OCI-LY1 (cell line): Measurements from ENCODE around the gene MPPED1.

Experiments
- EZH2 ChIP-seq: fragments of 200-600 bp; sonication (generic), shearing (Covaris generic); IDR thresholded peaks from 2 replicates; pipeline ENCODE4 v1.8.0; 2017; ENCODE audit warnings: borderline replicate concordance, mixed run types, mild to moderate bottlenecking, antibody characterized with exemption, low read length, moderate library complexity, mixed read lengths
- TF ChIP-seq, protein P1 (sequence below): fragments of 200-600 bp; sonication (generic), shearing (Covaris generic); IDR thresholded peaks from 2 replicates; pipeline ENCODE4 v1.5.1; 2017; ENCODE audit warnings: mild to moderate bottlenecking, antibody characterized with exemption, low read length, moderate library complexity, mixed read lengths

DNA sequence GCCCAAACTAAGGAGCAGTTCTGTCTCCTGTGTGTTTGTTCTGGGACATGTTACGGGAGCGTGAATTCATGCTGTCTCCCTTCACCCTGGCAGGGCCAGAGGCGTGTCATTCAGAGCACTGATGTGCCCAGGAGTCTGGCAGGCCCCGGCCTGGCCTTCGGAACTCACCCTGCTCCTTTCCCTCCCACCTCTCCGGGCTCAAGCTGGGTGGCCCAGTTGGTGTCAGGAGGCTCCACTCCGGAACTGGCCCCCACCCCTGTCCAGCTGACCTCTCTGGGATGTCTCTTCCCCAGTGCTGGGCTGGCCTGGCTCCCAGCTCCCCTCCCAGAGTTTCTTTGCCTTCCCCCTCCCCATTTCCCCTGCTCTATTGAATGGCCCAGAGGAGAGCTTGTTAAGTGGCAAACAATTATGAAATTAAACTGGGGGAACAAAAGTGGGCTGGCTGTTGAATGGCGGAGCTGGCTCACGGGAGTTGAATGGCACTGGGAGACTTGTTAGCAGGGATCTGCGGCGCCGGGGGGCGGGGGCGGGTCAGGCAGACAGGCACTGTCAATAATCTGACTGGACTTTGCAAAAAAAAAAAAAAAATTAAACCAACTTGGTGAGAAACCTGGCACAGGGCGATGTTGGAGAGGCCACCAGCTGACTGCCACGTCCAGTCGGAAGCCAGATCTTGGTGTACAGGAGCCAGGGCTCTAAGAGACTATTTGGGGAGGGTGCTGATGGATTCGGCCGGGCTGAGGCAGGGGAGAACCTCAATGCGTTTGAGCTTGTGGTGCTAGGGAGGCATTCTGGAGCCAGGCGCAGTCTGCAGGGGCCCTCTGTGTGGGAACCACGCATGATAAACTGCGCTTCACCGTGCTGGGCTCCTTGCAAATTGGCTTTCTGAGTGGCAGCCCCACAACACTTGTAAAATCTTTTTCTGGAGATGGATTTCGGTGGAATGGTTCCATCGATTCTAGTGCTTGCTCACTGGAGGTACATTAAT, 1.3 kb downstream of the MPPED1 start:
- no peak for TF ChIP-seq EZH2
- TF ChIP-seq, protein P1, sequence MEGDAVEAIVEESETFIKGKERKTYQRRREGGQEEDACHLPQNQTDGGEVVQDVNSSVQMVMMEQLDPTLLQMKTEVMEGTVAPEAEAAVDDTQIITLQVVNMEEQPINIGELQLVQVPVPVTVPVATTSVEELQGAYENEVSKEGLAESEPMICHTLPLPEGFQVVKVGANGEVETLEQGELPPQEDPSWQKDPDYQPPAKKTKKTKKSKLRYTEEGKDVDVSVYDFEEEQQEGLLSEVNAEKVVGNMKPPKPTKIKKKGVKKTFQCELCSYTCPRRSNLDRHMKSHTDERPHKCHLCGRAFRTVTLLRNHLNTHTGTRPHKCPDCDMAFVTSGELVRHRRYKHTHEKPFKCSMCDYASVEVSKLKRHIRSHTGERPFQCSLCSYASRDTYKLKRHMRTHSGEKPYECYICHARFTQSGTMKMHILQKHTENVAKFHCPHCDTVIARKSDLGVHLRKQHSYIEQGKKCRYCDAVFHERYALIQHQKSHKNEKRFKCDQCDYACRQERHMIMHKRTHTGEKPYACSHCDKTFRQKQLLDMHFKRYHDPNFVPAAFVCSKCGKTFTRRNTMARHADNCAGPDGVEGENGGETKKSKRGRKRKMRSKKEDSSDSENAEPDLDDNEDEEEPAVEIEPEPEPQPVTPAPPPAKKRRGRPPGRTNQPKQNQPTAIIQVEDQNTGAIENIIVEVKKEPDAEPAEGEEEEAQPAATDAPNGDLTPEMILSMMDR: no peak
